Bronchial epithelial cell (primary cell): ENCODE results near the gene CREBBP. TPM values are rescaled to one million over a fixed set of nuclear protein-coding genes. Genes with fewer than 3 reads are reported as not detected.

Experiments used
- DNase-seq: peaks from one replicate; pipeline ENCODE4 v3.0.0-alpha.2; 2010; ENCODE audit warnings: low read depth
- FAIRE-seq: peaks from 2 replicates; lab custom pipeline; 2011; peaks lifted over from hg19 to GRCh38; lab: Jason Lieb, UNC
- H3K27me3 ChIP-seq: 2 replicates; pipeline ENCODE4 v1.5.1; 2011; ENCODE audit warnings: low read length; ENCODE audit not compliant: control insufficient read depth, insufficient read depth
- H3K36me3 ChIP-seq: 2 replicates; pipeline ENCODE4 v1.5.1; 2011; ENCODE audit warnings: low read length; ENCODE audit not compliant: control insufficient read depth, insufficient read depth
- H3K4me3 ChIP-seq: 2 replicates; pipeline ENCODE4 v1.5.1; 2011; ENCODE audit warnings: mild to moderate bottlenecking, low read depth, low read length, control low read depth
- CTCF ChIP-seq: IDR thresholded peaks from 2 replicates; pipeline ENCODE4 v1.5.1; 2011; ENCODE audit warnings: mild to moderate bottlenecking, moderate library complexity, low read length, control low read depth, inconsistent platforms; ENCODE audit not compliant: insufficient read depth, severe bottlenecking
- total RNA-seq: library from RNA; depleted of rRNA; stranded (reverse); fragments of >200 nt; gene quantifications from 2 replicates; pipeline ENCODE4 v1.2.1, GENCODE V29; 2014

Gene CREBBP
- total RNA-seq, 1 donor from 2014 or later, result 7.4 TPM

GRCh38 chr16:3876695-3877094 is 3.8 kb downstream of the CREBBP start:
- DNase-seq, result no peak
- FAIRE-seq, result no peak
- no peak for TF ChIP-seq CTCF
- Histone ChIP-seq H3K4me3 (no peak overlapping the region), H3K27me3 (no peaks in the 10 kb centered on the region), H3K36me3 (no peaks in the 10 kb centered on the region)

- FAIRE-seq, result no peak
- H3K27me3 ChIP-seq, result no peaks in the 10 kb centered on the region
- no peak for TF ChIP-seq CTCF
- H3K4me3 ChIP-seq, result no peak overlapping the region
- H3K36me3 ChIP-seq, result no peaks in the 10 kb centered on the region
- no peak for DNase-seq
Measured at GRCh38 chr16:3876160-3876559, 4.4 kb downstream of the CREBBP start.

GRCh38 chr16:3874794-3875692 is 5.5 kb downstream of the CREBBP start:
- Histone ChIP-seq H3K27me3 (no peaks in the 10 kb centered on the region), H3K4me3 (no peak overlapping the region), H3K36me3 (no peaks in the 10 kb centered on the region)
- DNase-seq (no peak), FAIRE-seq (no peak)
- TF ChIP-seq CTCF, result no peak

- Histone ChIP-seq H3K36me3 (no peaks in the 10 kb centered on the region), H3K27me3 (no peaks in the 10 kb centered on the region), H3K4me3 (no peak overlapping the region)
- FAIRE-seq, result no peak
- no peak for DNase-seq
- TF ChIP-seq CTCF, result no peak
Measured at GRCh38 chr16:3874242-3874641, 6.3 kb downstream of the CREBBP start.

- TF ChIP-seq CTCF, result no peak
Measured at GRCh38 chr16:3873482-3874173, 6.9 kb downstream of the CREBBP start.

More at GRCh38 chr16:3873482-3874173, 6.9 kb downstream of the CREBBP start:
- Histone ChIP-seq H3K27me3 (no peaks in the 10 kb centered on the region), H3K4me3 (no peak overlapping the region), H3K36me3 (no peaks in the 10 kb centered on the region)
- DNase-seq (no peak), FAIRE-seq (no peak)
